Iris pigment epithelial cell (primary cell): Measurements from ENCODE around the gene ATIC.
"Not testable (repeated sequence)": the region's sequence is repeated elsewhere in the genome, so short reads cannot be mapped to it uniquely, and the experiment has no call there.

Experiments
- DNase-seq: peaks from one replicate; pipeline ENCODE4 v3.0.0-alpha.2; 2011; ENCODE audit warnings: low read depth

ATIC gene

DNA sequence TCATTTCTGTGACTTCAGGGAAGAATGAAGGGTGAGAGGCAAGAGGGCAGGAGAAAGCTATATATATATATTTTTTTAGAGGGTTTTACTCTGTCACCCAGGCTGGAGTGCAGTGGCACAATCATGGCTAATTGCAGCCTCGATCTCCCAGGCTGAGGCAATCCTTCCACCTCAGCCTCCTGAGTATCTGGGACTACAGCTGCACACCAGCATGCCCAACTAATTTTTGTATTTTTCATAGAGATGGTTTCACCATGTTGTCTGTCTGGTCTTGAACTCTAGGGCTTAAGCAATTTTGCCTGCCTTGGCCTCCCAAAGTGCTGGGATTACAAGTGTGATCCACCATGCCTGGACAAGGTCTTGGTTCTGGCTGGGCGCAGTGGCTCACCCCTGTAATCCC, 3.4 kb downstream of the ATIC start:
- DNase-seq, result no peak

DNA sequence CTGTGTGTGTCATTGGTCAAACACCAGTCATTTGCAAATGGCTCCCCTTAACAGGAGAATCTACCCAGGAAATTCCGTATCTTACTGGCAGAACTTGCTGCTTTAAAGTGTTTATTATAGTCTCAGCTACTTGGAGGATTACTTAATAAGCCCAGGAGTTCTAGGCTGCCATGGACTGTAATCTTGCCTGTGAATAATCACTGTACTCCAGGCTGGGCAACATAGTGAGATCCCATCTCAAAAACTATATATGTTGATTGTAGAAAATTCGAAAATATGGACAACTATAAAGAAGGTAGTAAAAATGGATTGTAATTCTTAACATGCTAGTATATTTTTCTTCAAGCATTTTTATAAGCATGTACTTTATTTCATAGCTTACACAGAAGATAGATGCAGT, 4.5 kb downstream of the ATIC start:
- DNase-seq, result no peak

GRCh38 chr2:215319500-215319899, 7.6 kb downstream of the ATIC start:
- DNase-seq, result no peak

DNA sequence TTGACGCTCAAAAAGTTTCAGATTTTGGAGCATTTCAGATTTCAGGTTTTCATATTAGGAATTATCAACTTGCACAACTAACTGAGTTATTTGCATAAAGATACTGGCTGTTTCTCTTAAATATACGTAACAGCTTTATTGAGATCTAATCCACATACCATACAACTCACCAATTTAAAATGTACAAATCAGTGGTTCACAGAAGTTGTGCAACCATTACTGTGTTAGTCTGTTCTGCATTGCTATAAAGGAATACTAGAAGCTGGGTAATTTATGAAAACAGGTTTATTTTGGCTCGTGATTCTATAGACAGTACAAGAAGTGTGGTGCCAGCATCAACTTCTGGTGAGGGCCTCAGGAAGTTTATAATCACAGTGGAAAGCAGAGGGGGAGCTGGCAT, 8.2 kb downstream of the ATIC start:
- DNase-seq, result peak; percentile 66

DNA sequence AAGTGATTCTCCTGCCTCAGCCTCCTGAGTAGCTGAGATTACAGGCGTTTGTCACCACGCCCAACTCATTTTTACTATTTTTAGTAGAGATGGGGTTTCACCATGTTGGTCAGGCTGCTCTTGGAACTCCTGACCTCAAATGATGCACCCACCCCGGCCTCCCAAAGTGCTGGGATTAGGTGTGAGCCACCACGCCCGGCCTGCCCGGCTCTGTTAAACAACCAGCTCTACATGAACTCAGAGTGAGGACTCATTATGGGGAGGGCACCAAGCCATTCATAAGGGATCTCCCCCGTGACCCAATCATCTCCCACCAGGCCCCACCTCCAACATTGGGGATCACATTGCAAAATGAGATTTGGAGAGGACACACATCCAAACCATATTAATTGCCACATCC, 8.8 kb downstream of the ATIC start:
- DNase-seq, result no peak

DNA sequence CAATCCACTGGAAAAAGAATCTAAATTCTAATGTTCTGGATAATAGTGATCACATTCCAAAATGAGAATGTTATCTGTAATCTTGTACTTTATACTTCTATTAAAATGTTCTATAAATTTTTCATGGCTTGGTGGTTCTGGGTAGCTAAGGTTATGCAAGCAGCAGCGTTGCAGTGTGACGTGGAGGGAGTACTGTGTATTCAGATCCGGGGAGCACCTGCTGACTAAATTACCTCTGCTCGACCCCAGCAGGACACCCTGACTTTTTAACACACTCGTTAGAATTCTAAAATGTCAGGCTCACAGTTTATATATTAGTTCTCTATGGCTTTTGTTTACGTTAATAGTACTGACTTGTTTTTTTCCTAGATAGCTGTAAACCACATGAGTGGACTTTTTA, 13.0 kb downstream of the ATIC start:
- no peak for DNase-seq

- DNase-seq, result no peak
Observed at GRCh38 chr2:215328066-215328465, 16.2 kb downstream of the ATIC start.

DNA sequence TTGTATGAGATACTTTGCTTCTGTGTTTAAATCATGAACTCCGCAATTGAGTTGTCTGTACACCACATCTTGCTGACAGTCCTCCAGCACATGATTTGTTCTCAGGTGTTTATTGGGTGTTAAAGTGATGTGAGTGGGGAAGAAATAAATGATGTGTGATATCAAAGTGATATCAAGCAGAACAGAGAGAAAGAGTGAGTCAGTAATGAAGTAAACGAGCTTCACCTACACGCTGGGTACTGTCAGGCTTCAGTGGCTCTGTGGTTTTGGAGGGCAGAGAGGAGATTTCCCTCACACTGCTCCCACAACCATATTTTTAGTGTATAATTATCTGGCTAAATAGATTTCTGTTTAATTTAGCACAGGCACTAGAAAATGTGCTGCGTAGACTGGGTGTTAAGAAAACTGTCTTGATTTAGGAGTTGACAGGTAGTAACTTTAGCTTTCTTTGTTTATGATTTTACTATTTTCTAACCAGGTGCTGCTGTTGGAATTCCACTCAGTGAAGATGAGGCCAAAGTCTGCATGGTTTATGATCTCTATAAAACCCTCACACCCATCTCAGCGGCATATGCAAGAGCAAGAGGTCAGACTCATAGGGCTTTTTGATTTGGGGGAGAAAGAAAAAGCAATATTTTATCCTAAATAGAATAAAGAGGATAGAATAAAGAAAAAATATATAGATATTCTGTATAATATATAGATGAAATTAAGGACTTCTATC, 21.2 kb downstream of the ATIC start:
- DNase-seq, result no peak

DNA sequence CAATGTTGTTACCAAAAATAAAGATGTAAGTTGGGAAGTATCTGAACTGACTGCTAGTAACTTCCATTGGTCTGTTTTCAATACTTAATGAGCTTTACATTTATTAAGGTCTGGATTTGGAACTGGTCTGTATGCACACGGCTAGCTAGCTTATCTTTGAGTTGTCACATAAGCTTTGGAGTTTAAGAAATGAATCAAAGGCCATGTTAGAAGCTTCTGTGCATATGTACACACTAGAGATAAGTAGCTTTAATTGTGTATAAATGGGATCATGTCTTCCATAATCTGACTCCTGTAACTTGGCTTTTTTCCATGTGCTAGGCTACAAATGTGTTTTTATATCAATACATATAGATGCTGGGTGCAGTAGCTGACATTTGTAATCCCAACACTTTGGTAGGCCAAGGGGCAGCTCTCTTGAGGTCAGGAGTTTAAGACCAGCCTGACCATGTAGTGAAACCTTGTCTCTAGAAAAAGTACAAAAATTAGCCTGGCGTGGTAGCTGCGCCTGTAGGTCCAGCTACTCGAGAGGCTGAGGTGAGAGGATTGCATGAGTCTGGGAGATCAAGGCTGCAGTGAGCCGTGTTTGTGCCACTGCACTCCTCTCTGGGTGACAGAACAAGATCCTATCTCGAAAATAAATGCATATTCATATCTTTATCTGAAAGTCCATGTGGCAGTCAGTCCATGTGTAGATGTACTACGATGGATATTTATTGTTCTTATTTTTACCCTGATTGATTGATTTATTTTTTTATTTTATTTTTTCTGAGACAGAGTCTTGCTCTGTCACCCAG, 27.2 kb downstream of the ATIC start:
- no peak for DNase-seq

GRCh38 chr2:215347878-215348277, 36.0 kb downstream of the ATIC start:
- DNase-seq, result no peak

GRCh38 chr2:215352602-215353001, 40.7 kb downstream of the ATIC start:
- DNase-seq, result no peak

- DNase-seq, result peak; percentile 76
Observed at GRCh38 chr2:215354771-215355695, 43.2 kb downstream of the ATIC start.

DNA sequence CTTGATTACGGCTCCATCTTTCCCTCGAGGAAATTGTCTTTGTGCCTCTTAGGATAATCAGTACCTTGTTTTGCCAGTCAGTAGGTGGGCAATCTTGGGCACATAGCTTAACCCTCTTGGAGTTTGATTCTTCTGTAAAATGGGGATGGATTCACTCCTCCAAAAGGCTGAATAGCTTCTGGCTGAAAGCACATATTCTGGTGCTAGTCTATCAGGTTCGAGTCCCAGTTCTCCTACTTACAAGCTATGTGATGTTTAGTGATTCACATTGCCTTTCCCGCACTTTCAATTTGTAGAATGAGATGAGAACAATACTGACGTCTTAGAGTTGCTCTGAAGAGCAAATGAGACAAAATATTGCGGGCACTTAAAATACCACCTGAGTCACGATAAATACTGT, 43.9 kb downstream of the ATIC start:
- DNase-seq, result peak; percentile 68

GRCh38 chr2:215356334-215356947, 44.6 kb downstream of the ATIC start:
- peak; percentile 45 for DNase-seq

GRCh38 chr2:215356948-215357461, 45.1 kb downstream of the ATIC start:
- peak; percentile 56 for DNase-seq

DNA sequence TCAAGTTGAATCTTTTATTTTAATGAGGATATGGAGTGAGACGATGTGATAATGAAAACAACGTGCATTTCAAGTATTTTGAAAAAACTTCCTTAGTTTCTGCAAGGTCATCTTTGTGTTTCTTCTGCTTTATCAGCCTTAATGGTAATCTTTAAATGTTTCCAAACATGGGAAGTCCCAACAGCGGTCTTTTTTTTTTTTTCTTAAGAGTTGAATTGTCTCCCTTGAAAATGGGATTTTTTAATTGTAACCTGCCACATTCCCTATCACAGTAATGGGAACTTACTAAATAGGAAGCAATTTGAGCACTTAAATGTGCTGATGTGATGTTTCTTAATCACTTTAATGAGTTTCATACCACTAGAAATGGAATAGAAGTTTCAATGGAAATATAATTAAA, 45.8 kb downstream of the ATIC start:
- peak; percentile 34 for DNase-seq

- peak; percentile 39 for DNase-seq
Observed at GRCh38 chr2:215358312-215358845, 46.5 kb downstream of the ATIC start.

GRCh38 chr2:215358891-215359575, 47.2 kb downstream of the ATIC start:
- DNase-seq, result peak; percentile 28

GRCh38 chr2:215359576-215359922, 47.7 kb downstream of the ATIC start:
- DNase-seq, result no peak

DNA sequence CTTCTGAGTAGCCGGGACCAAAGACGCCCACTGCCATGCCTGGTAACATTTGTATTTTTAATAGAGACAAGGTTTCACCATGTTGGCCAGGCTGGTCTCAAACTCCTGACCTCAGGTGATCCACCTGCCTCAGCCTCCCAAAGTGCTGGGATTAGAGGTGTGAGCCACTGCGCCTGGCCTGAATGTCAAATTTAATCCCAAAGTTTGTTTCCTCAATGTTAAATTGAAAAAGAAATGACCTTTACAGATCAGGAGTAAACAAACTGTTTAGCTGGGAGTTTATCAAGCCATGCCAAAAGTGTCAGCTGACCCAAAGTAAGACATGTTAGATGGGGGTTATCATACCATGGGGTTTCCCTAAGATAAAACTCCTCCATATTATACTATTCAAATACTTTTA, 48.2 kb downstream of the ATIC start:
- not testable (repeated sequence) for DNase-seq

DNA sequence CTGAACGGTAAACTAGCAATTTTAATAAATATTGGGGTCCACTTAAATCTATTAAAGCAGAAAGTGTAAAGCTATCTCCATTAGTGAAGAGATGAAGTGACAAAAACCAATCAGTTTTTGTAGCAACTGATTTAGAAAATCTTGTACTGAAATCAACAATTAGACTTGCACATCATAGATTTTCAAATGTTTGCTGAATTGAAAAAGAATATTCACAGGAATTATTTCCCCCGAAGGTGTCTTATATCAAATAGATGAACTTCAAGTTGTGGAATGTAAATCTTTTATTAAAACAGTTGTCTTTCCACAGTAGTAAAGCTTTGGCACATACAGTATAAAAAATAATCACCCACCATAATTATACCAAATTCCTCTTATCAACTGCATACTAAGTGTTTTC, 48.7 kb downstream of the ATIC start:
- DNase-seq, result no peak
